Measurements from ENCODE around the gene EPB41. TPM values are rescaled to one million over a fixed set of nuclear protein-coding genes. Genes with fewer than 3 reads are reported as not detected.

The EPB41 gene
- total and polyA plus RNA-seq, 2 experiments from 2014 or later: 13.2 to 60.8 TPM

- WGBS (ENCODE audit: low lambda C conversion rate, missing lambda C conversion rate): 81% methylated on average over 10 of the region's 10 CpGs
- H3K27me3 ChIP-seq: no peaks in the 10 kb centered on the region
- H3K27ac ChIP-seq: no peak overlapping the region
- no peaks in the 10 kb centered on the region for H3K36me3 ChIP-seq (replicated peaks; ENCODE audit: insufficient read depth, low read depth)
- no peak overlapping the region for H3K4me2 ChIP-seq
- no peak for TF ChIP-seq EZH2phosphoT487 (IDR thresholded peaks at IDR 0.05; ENCODE audit: low read depth, severe bottlenecking, unreplicated experiment)
- no peak for TF ChIP-seq CTCF (IDR thresholded peaks at IDR 0.05; ENCODE audit: poor library complexity)
- TF ChIP-seq EZH2 (IDR thresholded peaks at IDR 0.05; ENCODE audit: borderline replicate concordance): no peak
- H3K4me3 ChIP-seq: no peak overlapping the region
- peaks cover 13% of the 10 kb centered on the region for H3K4me1 ChIP-seq (ENCODE audit: insufficient read depth)
- peaks cover 24% of the 10 kb centered on the region for H3K79me2 ChIP-seq
- no peak overlapping the region for H2AFZ ChIP-seq
- no peaks in the 10 kb centered on the region for H4K20me1 ChIP-seq (ENCODE audit: insufficient read depth, poor library complexity, severe bottlenecking)
- DNase-seq (ENCODE audit: low spot score): no peak
- H3K9me3 ChIP-seq (ENCODE audit: low read depth): no peaks in the 10 kb centered on the region
- H3K9me2 ChIP-seq (replicated peaks; ENCODE audit: insufficient read depth): no peaks in the 10 kb centered on the region
Measured at GRCh38 chr1:28986306-28986910, 72.0 kb downstream of the EPB41 start.

GRCh38 chr1:29002792-29003191 is 88.4 kb downstream of the EPB41 start:
- no peaks in the 10 kb centered on the region for H4K20me1 ChIP-seq (ENCODE audit: insufficient read depth, poor library complexity, severe bottlenecking)
- DNase-seq (ENCODE audit: low spot score): no peak
- no peaks in the 10 kb centered on the region for H3K79me2 ChIP-seq
- no peak overlapping the region for H3K27ac ChIP-seq
- H3K27me3 ChIP-seq: no peaks in the 10 kb centered on the region
- H3K9me3 ChIP-seq (ENCODE audit: low read depth): no peaks in the 10 kb centered on the region
- no peak for TF ChIP-seq EZH2 (IDR thresholded peaks at IDR 0.05; ENCODE audit: borderline replicate concordance)
- TF ChIP-seq CTCF (IDR thresholded peaks at IDR 0.05; ENCODE audit: poor library complexity): no peak
- TF ChIP-seq EZH2phosphoT487 (IDR thresholded peaks at IDR 0.05; ENCODE audit: low read depth, severe bottlenecking, unreplicated experiment): no peak
- no peak overlapping the region for H2AFZ ChIP-seq
- H3K4me2 ChIP-seq: no peak overlapping the region
- no peak overlapping the region for H3K4me3 ChIP-seq
- no peaks in the 10 kb centered on the region for H3K9me2 ChIP-seq (replicated peaks; ENCODE audit: insufficient read depth)
- H3K4me1 ChIP-seq (ENCODE audit: insufficient read depth): no peaks in the 10 kb centered on the region
- no peaks in the 10 kb centered on the region for H3K36me3 ChIP-seq (replicated peaks; ENCODE audit: insufficient read depth, low read depth)

GRCh38 chr1:29004288-29004687 is 89.9 kb downstream of the EPB41 start:
- Histone ChIP-seq H3K9me3 (ENCODE audit: low read depth) (no peaks in the 10 kb centered on the region), H3K36me3 (replicated peaks; ENCODE audit: insufficient read depth, low read depth) (no peaks in the 10 kb centered on the region), H3K9me2 (replicated peaks; ENCODE audit: insufficient read depth) (no peaks in the 10 kb centered on the region), H3K79me2 (no peaks in the 10 kb centered on the region), H3K4me1 (ENCODE audit: insufficient read depth) (no peaks in the 10 kb centered on the region), H4K20me1 (ENCODE audit: insufficient read depth, poor library complexity, severe bottlenecking) (no peaks in the 10 kb centered on the region), H3K27me3 (no peaks in the 10 kb centered on the region), H3K27ac (no peak overlapping the region), H2AFZ (no peak overlapping the region), H3K4me3 (no peak overlapping the region), H3K4me2 (no peak overlapping the region)
- 80% methylated on average over 1 of the region's 1 CpG for WGBS (ENCODE audit: low lambda C conversion rate, missing lambda C conversion rate)
- no peak for DNase-seq (ENCODE audit: low spot score)
- TF ChIP-seq EZH2 (IDR thresholded peaks at IDR 0.05; ENCODE audit: borderline replicate concordance) (no peak), CTCF (IDR thresholded peaks at IDR 0.05; ENCODE audit: poor library complexity) (no peak), EZH2phosphoT487 (IDR thresholded peaks at IDR 0.05; ENCODE audit: low read depth, severe bottlenecking, unreplicated experiment) (no peak)

Data from hepatocyte (in vitro differentiated cells).